Measurements from ENCODE around the gene IL12B. TPM values are rescaled to one million over a fixed set of nuclear protein-coding genes. Genes with fewer than 3 reads are reported as not detected.

Gene IL12B
- total and polyA plus RNA-seq, 2 of the 4 experiments (the other 2 are of a cell fraction), result 0.03 TPM; not detected in 1

DNA sequence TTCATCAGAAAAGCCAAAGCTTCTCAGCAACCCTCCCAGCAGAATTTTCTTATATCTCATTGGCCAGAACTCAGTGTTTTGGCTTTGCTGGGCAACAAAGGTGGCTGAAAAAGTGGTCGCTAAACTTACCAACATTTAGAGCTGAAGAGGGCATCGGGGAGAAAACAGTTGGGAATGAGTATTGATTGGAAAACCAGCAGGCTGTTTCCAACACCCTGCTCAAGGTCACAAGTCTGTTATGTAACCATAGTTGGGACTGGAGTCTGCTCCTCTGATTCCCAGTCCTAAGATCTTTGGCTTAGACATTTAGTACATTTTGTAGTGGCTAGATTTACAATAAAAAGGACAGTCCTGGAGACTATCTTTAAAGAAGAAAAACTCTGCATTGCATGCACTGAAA is 17.1 kb downstream of the IL12B start:
- Histone ChIP-seq H3K14ac (replicated peaks; ENCODE audit: low read depth, low read length) (no peak overlapping the region), H3K18ac (ENCODE audit: low read depth, low read length) (no peak overlapping the region), H4K20me1 (ENCODE audit: insufficient read depth, low read length) (no peaks in the 10 kb centered on the region), H3K23ac (ENCODE audit: low read depth, low read length) (no peak overlapping the region), H3K36me3 (ENCODE audit: control insufficient read depth, insufficient read depth, low read length) (no peaks in the 10 kb centered on the region), H3K79me1 (ENCODE audit: low read depth in 1 of 2, low read length in 2 of 2) (no peaks in the 10 kb centered on the region), H2BK5ac (ENCODE audit: low read depth, low read length, poor library complexity, severe bottlenecking) (no peak overlapping the region), H3K27me3 (ENCODE audit: control insufficient read depth, insufficient read depth, low read length) (peaks cover 24% of the 10 kb centered on the region), H2BK120ac (ENCODE audit: low read depth, low read length) (no peak overlapping the region), H2AFZ (replicated peaks; ENCODE audit: low read length, poor library complexity) (no peak overlapping the region), H4K5ac (ENCODE audit: low read depth, low read length) (no peak overlapping the region), H2BK15ac (ENCODE audit: low read depth, low read length) (no peak overlapping the region), H4K8ac (ENCODE audit: low read depth in 2 of 2, low read length in 2 of 2) (no peak overlapping the region), H3K9me3 (ENCODE audit: control insufficient read depth, insufficient read depth, low read length) (no peaks in the 10 kb centered on the region), H2AK9ac (replicated peaks; ENCODE audit: low read depth, low read length, poor library complexity) (no peak overlapping the region), H2AK5ac (ENCODE audit: low read depth, low read length) (no peak overlapping the region), H3K4ac (ENCODE audit: low read depth, low read length) (no peak overlapping the region), H4K91ac (ENCODE audit: insufficient read depth, low read depth, low read length) (no peak overlapping the region), H3K4me1 (ENCODE audit: control insufficient read depth, insufficient read depth, low read length) (no peaks in the 10 kb centered on the region; the same call in 1 of the 2 replicates), H3K4me3 (ENCODE audit: insufficient read depth, low read depth, low read length) (no peak overlapping the region), H2BK20ac (ENCODE audit: low read depth, low read length) (no peak overlapping the region), H3K9ac (ENCODE audit: low read depth, low read length) (no peak overlapping the region), H3K27ac (ENCODE audit: insufficient read depth, low read length) (no peak overlapping the region), H3K4me2 (ENCODE audit: low read depth, low read length) (no peak overlapping the region), H3K9me1 (ENCODE audit: insufficient read depth, low read length) (no peaks in the 10 kb centered on the region), H3K56ac (ENCODE audit: extremely low read depth, insufficient read depth, low read length) (no peak overlapping the region)
- WGBS, 2 experiments (ENCODE audit: extremely low coverage in 2 of 2, insufficient read length in 1 of 2), result no CpG with 5 or more reads among the region's 2 CpGs
- BruUV-seq (replicated peaks), result no TSS peak
- POLR2A ChIA-PET (ENCODE audit: unreplicated experiment), result no interaction called here
- DNase-seq, result no peak
- in situ Hi-C loops (cut with MboI; ENCODE audit: low sequenced_read_pairs) (no loop called here), intact Hi-C loops (cut with micrococcal nuclease) (no loop called here), dilution Hi-C loops (cut with HindIII; ENCODE audit: low sequenced_read_pairs, unreplicated experiment) (no loop called here)
- TF ChIP-seq POLR2A (IDR thresholded peaks at IDR 0.05; ENCODE audit: low read depth, low read length) (no peak), SMC3 (IDR thresholded peaks at IDR 0.05; ENCODE audit: low read depth, low read length) (no peak), CEBPB (IDR thresholded peaks at IDR 0.05; ENCODE audit: low read depth, low read length) (no peak), BHLHE40 (IDR thresholded peaks at IDR 0.05; ENCODE audit: low read depth, low read length) (no peak), MAFK (IDR thresholded peaks at IDR 0.05; ENCODE audit: low read depth, low read length) (no peak), NFE2L2 (IDR thresholded peaks at IDR 0.05; ENCODE audit: low read depth, low read length) (no peak), USF2 (IDR thresholded peaks at IDR 0.05; ENCODE audit: low read depth, low read length) (no peak), RFX5 (IDR thresholded peaks at IDR 0.05; ENCODE audit: low read depth, low read length) (no peak), CHD1 (IDR thresholded peaks at IDR 0.05; ENCODE audit: low read depth, low read length) (no peak), FOS (IDR thresholded peaks at IDR 0.05; ENCODE audit: low read depth, low read length) (no peak), MAZ (IDR thresholded peaks at IDR 0.05; ENCODE audit: borderline replicate concordance, low read depth, low read length) (no peak), MXI1 (IDR thresholded peaks at IDR 0.05; ENCODE audit: borderline replicate concordance, low read depth, low read length) (no peak), RCOR1 (IDR thresholded peaks at IDR 0.05; ENCODE audit: insufficient replicate concordance, low read length) (no peak), ELK1 (IDR thresholded peaks at IDR 0.05; ENCODE audit: borderline replicate concordance, low read depth, low read length) (no peak)
- TF ChIP-seq, protein P1, sequence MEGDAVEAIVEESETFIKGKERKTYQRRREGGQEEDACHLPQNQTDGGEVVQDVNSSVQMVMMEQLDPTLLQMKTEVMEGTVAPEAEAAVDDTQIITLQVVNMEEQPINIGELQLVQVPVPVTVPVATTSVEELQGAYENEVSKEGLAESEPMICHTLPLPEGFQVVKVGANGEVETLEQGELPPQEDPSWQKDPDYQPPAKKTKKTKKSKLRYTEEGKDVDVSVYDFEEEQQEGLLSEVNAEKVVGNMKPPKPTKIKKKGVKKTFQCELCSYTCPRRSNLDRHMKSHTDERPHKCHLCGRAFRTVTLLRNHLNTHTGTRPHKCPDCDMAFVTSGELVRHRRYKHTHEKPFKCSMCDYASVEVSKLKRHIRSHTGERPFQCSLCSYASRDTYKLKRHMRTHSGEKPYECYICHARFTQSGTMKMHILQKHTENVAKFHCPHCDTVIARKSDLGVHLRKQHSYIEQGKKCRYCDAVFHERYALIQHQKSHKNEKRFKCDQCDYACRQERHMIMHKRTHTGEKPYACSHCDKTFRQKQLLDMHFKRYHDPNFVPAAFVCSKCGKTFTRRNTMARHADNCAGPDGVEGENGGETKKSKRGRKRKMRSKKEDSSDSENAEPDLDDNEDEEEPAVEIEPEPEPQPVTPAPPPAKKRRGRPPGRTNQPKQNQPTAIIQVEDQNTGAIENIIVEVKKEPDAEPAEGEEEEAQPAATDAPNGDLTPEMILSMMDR (conservative IDR thresholded peaks at IDR 0.05; ENCODE audit: low read depth, low read length), result no peak
- CTCF ChIA-PET, result no interaction called here
- ATAC-seq (ENCODE audit: low read depth), result no peak

All from IMR-90 (cell line).